GM23338 (cell line): ENCODE data around the gene ABCG8. TPM values are rescaled to one million over a fixed set of nuclear protein-coding genes. Genes with fewer than 3 reads are reported as not detected.

Experiments used
- ATAC-seq: fragments of 200-7000 bp; cut with Tn5 transposase; 3 replicates; pipeline ENCODE4 v1.9.1; 2020
- DNase-seq: peaks from one replicate; pipeline ENCODE4 v3.0.0-alpha.2; 2015; ENCODE audit warnings: low spot score
- H2AFZ ChIP-seq: fragments of 200-600 bp; sonication (generic); 2 replicates; pipeline ENCODE4 v1.8.0; 2016; ENCODE audit warnings: antibody characterized with exemption, mild to moderate bottlenecking, moderate library complexity
- H3F3A ChIP-seq: fragments of 200-600 bp; sonication (generic); replicated peaks from 2 replicates; pipeline ENCODE4 v1.8.0; 2017; ENCODE audit warnings: antibody characterized with exemption, mixed run types, low read depth
- H3K27ac ChIP-seq: fragments of 200-600 bp; sonication (generic); 2 replicates; pipeline ENCODE4 v1.6.1; 2016; ENCODE audit warnings: low read depth
- H3K27me3 ChIP-seq: fragments of 200-600 bp; sonication (generic); 2 replicates; pipeline ENCODE4 v1.8.0; 2016; ENCODE audit warnings: mild to moderate bottlenecking, mixed run types, moderate library complexity; ENCODE audit not compliant: insufficient read depth
- H3K36me3 ChIP-seq: fragments of 200-600 bp; sonication (generic); 2 replicates; pipeline ENCODE4 v1.8.0; 2016; ENCODE audit warnings: mild to moderate bottlenecking; ENCODE audit not compliant: insufficient read depth
- H3K4me1 ChIP-seq: fragments of 200-600 bp; sonication (generic); 2 replicates; pipeline ENCODE4 v1.8.0; 2016; ENCODE audit warnings: mild to moderate bottlenecking, moderate library complexity; ENCODE audit not compliant: insufficient read depth
- H3K4me2 ChIP-seq: fragments of 200-600 bp; sonication (generic); 2 replicates; pipeline ENCODE4 v1.7.1; 2017; ENCODE audit warnings: mixed run types
- H3K4me3 ChIP-seq: fragments of 200-600 bp; sonication (generic); 2 replicates; pipeline ENCODE4 v1.6.1; 2016; ENCODE audit warnings: mixed run types
- H3K79me2 ChIP-seq: fragments of 200-600 bp; sonication (generic); replicated peaks from 2 replicates; pipeline ENCODE4 v1.8.0; 2017; ENCODE audit warnings: mild to moderate bottlenecking; ENCODE audit not compliant: insufficient read depth
- H3K9me2 ChIP-seq: fragments of 200-600 bp; sonication (generic); 2 replicates; pipeline ENCODE4 v1.8.0; 2017; ENCODE audit not compliant: insufficient read depth
- H4K20me1 ChIP-seq: fragments of 200-600 bp; sonication (generic); replicated peaks from 2 replicates; pipeline ENCODE4 v1.8.0; 2017; ENCODE audit warnings: mild to moderate bottlenecking; ENCODE audit not compliant: insufficient read depth
- H3K27ac Mint-ChIP-seq: 2 replicates; pipeline ENCODE4 v1.8.0; 2020; ENCODE audit warnings: inconsistent platforms, mild to moderate bottlenecking, moderate library complexity, mixed read lengths
- H3K27me3 Mint-ChIP-seq: 3 replicates; pipeline ENCODE4 v1.8.0; 2022; ENCODE audit warnings: low read depth, mild to moderate bottlenecking, moderate library complexity, mixed read lengths, inconsistent platforms; ENCODE audit not compliant: insufficient read depth, poor library complexity
- H3K36me3 Mint-ChIP-seq: 3 replicates; pipeline ENCODE4 v1.8.0; 2021; ENCODE audit warnings: low read depth, mild to moderate bottlenecking, inconsistent platforms, moderate library complexity, mixed read lengths
- H3K4me1 Mint-ChIP-seq: 3 replicates; pipeline ENCODE4 v1.8.0; 2020; ENCODE audit warnings: mild to moderate bottlenecking, inconsistent platforms, mixed read lengths
- H3K4me3 Mint-ChIP-seq: 3 replicates; pipeline ENCODE4 v1.8.0; 2021; ENCODE audit warnings: moderate library complexity, mild to moderate bottlenecking, inconsistent platforms, mixed read lengths
- H3K9me3 Mint-ChIP-seq: 3 replicates; pipeline ENCODE4 v1.8.0; 2020; ENCODE audit warnings: moderate library complexity, mild to moderate bottlenecking, inconsistent platforms, mixed read lengths
- CREB1 ChIP-seq: fragments of 250-450 bp; sonication (Bioruptor Pico); IDR thresholded peaks from 2 replicates; pipeline ENCODE4 v1.5.0; 2020; ENCODE audit warnings: low read depth, mild to moderate bottlenecking, moderate library complexity
- ETS1 ChIP-seq: IDR thresholded peaks from 2 replicates; pipeline ENCODE4 v1.6.1; 2016; ENCODE audit warnings: antibody characterized with exemption
- EZH2 ChIP-seq: fragments of 200-600 bp; sonication (generic); IDR thresholded peaks from one replicate; pipeline ENCODE4 v1.8.0; 2017; ENCODE audit warnings: antibody characterized with exemption, mild to moderate bottlenecking, low read depth; ENCODE audit not compliant: unreplicated experiment
- EZH2phosphoT487 ChIP-seq: fragments of 200-600 bp; sonication (generic); IDR thresholded peaks from one replicate; pipeline ENCODE4 v1.8.1; 2018; ENCODE audit warnings: antibody characterized with exemption; ENCODE audit not compliant: unreplicated experiment
- POLR2AphosphoS5 ChIP-seq: IDR thresholded peaks from 2 replicates; pipeline ENCODE4 v1.6.1; 2016; ENCODE audit warnings: antibody characterized with exemption, low read depth
- STAT1 ChIP-seq: IDR thresholded peaks from one replicate; pipeline ENCODE4 v1.6.1; 2016; ENCODE audit warnings: antibody characterized with exemption; ENCODE audit not compliant: unreplicated experiment
- polyA plus RNA-seq: library from polyadenylated mRNA; unstranded; fragments of >200 nt; fragmentation: Nextera tagmentation; extraction: Ambion mirVana; gene quantifications from 2 replicates; pipeline ENCODE4 v1.2.1, GENCODE V29; 2016
- total RNA-seq: library from RNA; depleted of rRNA; stranded (reverse); fragments of >200 nt; shearing (Covaris generic); gene quantifications from 2 replicates; pipeline ENCODE4 v1.2.3, GENCODE V29; 2014
- TF ChIP-seq, protein P1 (sequence below): fragments of 250-450 bp; sonication (Bioruptor Pico); IDR thresholded peaks from 2 replicates; pipeline ENCODE4 v1.5.0; 2020; ENCODE audit warnings: mild to moderate bottlenecking, moderate library complexity
- TF ChIP-seq, protein P2 (sequence below), 2 experiments: fragments of 200-600 bp in 1 of 2; sonication (generic) in 1 of 2; conservative IDR thresholded peaks; 2 replicates each; pipeline versions ENCODE4 v1.5.1 to v1.6.1; 2016 to 2017; ENCODE audit warnings: antibody characterized with exemption in 2 of 2, low read depth in 2 of 2, mild to moderate bottlenecking in 2 of 2, moderate library complexity in 1 of 2

The ABCG8 gene
- total and polyA plus RNA-seq, 2 experiments from 2014 or later, result 0.19 to 0.35 TPM

DNA sequence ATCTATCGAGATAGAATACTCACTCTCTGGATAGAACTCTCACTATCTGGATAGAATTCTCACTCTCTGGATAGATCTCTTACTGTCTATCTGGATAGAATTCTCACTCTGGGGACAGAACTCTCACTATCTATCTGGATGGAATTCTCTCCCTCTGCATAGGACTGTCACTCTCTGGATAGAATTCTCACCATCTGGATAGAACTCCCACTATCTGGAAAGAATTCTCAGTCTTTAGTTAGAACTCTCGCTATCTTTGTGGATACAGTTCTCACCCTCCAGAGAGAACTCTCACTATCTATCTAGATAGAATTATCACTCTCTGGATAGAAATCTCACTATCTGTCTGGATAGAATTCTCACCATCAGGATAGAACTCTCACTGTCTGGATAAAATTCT is 16.5 kb downstream of the ABCG8 start (continued):
- TF ChIP-seq, protein P1, sequence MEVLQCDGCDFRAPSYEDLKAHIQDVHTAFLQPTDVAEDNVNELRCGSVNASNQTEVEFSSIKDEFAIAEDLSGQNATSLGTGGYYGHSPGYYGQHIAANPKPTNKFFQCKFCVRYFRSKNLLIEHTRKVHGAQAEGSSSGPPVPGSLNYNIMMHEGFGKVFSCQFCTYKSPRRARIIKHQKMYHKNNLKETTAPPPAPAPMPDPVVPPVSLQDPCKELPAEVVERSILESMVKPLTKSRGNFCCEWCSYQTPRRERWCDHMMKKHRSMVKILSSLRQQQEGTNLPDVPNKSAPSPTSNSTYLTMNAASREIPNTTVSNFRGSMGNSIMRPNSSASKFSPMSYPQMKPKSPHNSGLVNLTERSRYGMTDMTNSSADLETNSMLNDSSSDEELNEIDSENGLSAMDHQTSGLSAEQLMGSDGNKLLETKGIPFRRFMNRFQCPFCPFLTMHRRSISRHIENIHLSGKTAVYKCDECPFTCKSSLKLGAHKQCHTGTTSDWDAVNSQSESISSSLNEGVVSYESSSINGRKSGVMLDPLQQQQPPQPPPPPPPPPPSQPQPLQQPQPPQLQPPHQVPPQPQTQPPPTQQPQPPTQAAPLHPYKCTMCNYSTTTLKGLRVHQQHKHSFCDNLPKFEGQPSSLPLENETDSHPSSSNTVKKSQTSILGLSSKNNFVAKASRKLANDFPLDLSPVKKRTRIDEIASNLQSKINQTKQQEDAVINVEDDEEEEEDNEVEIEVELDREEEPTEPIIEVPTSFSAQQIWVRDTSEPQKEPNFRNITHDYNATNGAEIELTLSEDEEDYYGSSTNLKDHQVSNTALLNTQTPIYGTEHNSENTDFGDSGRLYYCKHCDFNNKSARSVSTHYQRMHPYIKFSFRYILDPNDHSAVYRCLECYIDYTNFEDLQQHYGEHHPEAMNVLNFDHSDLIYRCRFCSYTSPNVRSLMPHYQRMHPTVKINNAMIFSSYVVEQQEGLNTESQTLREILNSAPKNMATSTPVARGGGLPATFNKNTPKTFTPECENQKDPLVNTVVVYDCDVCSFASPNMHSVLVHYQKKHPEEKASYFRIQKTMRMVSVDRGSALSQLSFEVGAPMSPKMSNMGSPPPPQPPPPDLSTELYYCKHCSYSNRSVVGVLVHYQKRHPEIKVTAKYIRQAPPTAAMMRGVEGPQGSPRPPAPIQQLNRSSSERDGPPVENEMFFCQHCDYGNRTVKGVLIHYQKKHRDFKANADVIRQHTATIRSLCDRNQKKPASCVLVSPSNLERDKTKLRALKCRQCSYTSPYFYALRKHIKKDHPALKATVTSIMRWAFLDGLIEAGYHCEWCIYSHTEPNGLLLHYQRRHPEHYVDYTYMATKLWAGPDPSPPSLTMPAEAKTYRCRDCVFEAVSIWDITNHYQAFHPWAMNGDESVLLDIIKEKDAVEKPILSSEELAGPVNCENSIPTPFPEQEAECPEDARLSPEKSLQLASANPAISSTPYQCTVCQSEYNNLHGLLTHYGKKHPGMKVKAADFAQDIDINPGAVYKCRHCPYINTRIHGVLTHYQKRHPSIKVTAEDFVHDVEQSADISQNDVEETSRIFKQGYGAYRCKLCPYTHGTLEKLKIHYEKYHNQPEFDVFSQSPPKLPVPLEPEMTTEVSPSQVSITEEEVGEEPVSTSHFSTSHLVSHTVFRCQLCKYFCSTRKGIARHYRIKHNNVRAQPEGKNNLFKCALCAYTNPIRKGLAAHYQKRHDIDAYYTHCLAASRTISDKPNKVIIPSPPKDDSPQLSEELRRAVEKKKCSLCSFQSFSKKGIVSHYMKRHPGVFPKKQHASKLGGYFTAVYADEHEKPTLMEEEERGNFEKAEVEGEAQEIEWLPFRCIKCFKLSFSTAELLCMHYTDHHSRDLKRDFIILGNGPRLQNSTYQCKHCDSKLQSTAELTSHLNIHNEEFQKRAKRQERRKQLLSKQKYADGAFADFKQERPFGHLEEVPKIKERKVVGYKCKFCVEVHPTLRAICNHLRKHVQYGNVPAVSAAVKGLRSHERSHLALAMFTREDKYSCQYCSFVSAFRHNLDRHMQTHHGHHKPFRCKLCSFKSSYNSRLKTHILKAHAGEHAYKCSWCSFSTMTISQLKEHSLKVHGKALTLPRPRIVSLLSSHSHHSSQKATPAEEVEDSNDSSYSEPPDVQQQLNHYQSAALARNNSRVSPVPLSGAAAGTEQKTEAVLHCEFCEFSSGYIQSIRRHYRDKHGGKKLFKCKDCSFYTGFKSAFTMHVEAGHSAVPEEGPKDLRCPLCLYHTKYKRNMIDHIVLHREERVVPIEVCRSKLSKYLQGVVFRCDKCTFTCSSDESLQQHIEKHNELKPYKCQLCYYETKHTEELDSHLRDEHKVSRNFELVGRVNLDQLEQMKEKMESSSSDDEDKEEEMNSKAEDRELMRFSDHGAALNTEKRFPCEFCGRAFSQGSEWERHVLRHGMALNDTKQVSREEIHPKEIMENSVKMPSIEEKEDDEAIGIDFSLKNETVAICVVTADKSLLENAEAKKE (CRISPR knock-in tag), result no peak
- no peak for TF ChIP-seq CREB1 (CRISPR knock-in tag)

- Histone ChIP-seq H3K79me2 (no peaks in the 10 kb centered on the region), H3K36me3 (no peaks in the 10 kb centered on the region), H3K9me2 (no peaks in the 10 kb centered on the region), H3F3A (no peaks in the 10 kb centered on the region), H2AFZ (no peak overlapping the region), H3K4me3 (no peak overlapping the region), H4K20me1 (no peaks in the 10 kb centered on the region), H3K27ac (no peak overlapping the region), H3K4me2 (no peak overlapping the region), H3K27me3 (peaks cover 7% of the 10 kb centered on the region; the same call in 1 of the 2 replicates), H3K4me1 (peaks cover 6% of the 10 kb centered on the region)
- Mint-ChIP-seq H3K27ac (no peak overlapping the region), H3K36me3 (no peaks in the 10 kb centered on the region), H3K4me3 (no peak overlapping the region), H3K27me3 (peaks cover 4% of the 10 kb centered on the region), H3K4me1 (0 out of 3 replicates have a peak, but pooled peaks cover 2% of the 10 kb centered on the region), H3K9me3 (no peaks in the 10 kb centered on the region)
- DNase-seq (no peak), ATAC-seq (no peak)
- TF ChIP-seq EZH2phosphoT487 (no peak), STAT1 (no peak), EZH2 (no peak), ETS1 (no peak), POLR2AphosphoS5 (no peak)
- TF ChIP-seq, protein P2, sequence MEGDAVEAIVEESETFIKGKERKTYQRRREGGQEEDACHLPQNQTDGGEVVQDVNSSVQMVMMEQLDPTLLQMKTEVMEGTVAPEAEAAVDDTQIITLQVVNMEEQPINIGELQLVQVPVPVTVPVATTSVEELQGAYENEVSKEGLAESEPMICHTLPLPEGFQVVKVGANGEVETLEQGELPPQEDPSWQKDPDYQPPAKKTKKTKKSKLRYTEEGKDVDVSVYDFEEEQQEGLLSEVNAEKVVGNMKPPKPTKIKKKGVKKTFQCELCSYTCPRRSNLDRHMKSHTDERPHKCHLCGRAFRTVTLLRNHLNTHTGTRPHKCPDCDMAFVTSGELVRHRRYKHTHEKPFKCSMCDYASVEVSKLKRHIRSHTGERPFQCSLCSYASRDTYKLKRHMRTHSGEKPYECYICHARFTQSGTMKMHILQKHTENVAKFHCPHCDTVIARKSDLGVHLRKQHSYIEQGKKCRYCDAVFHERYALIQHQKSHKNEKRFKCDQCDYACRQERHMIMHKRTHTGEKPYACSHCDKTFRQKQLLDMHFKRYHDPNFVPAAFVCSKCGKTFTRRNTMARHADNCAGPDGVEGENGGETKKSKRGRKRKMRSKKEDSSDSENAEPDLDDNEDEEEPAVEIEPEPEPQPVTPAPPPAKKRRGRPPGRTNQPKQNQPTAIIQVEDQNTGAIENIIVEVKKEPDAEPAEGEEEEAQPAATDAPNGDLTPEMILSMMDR (conservative IDR thresholded peaks at IDR 0.05; ENCODE audit: low read depth in 2 of 2), result no peak
These were observed 33.4 kb downstream of the ABCG8 start for GRCh38 chr2:43872151-43872550.
